Adrenal gland (tissue), 12 donors: ENCODE measurements around the gene USP50. TPM values are rescaled to one million over a fixed set of nuclear protein-coding genes. Genes with fewer than 3 reads are reported as not detected.
"Not testable (repeated sequence)": the region's sequence is repeated elsewhere in the genome, so short reads cannot be mapped to it uniquely, and the experiment has no call there.

Experiments
- DNase-seq, 7 donors: peaks; one replicate each; pipeline ENCODE4 v3.0.0-alpha.2; 2019 to 2020
- H3K27ac ChIP-seq, 5 donors: fragments of 200-600 bp; sonication (generic) in 4 of 5; 1 replicate in 3 of 5; 2 replicates in 2 of 5; pipeline versions ENCODE4 v1.5.1 to v1.8.0; 2016 to 2020; ENCODE audit warnings: mild to moderate bottlenecking in 1 of 5
- H3K27me3 ChIP-seq: fragments of 200-600 bp; 2 replicates; pipeline ENCODE4 v1.8.0; 2021
- H3K36me3 ChIP-seq, 2 donors: fragments of 200-600 bp; replicated peaks in 1 of 2; 1 replicate in 1 of 2; 2 replicates in 1 of 2; pipeline versions ENCODE4 v1.5.1 to v1.8.0; 2018 to 2022
- H3K4me1 ChIP-seq, 2 donors: fragments of 200-600 bp; replicated peaks in 1 of 2; 1 replicate in 1 of 2; 2 replicates in 1 of 2; pipeline versions ENCODE4 v1.5.1 to v1.8.0; 2018 to 2021
- H3K4me3 ChIP-seq, 4 donors: fragments of 200-600 bp; sonication (generic) in 3 of 4; one replicate each; pipeline ENCODE4 v1.5.1; 2016 to 2018
- H3K9me3 ChIP-seq, 3 donors: fragments of 200-600 bp; sonication (generic) in 1 of 3; replicated peaks in 1 of 3; 1 replicate in 2 of 3; 2 replicates in 1 of 3; pipeline versions ENCODE4 v1.5.1 to v1.8.0; 2016 to 2021
- POLR2A ChIP-seq, 2 donors: fragments of 450-650 bp; IDR thresholded peaks; one replicate each; pipeline ENCODE4 v1.6.1; 2017; ENCODE audit warnings: antibody characterized with exemption in 2 of 2, mild to moderate bottlenecking in 2 of 2, moderate library complexity in 1 of 2
- WGBS, 4 donors: extraction: QIAGEN DNeasy Blood & Tissue Kit in 2 of 4; methylation state at CpG; one replicate each; pipeline versions ENCODE4 v1.1.5 to v1.1.7; 2013 to 2017; 5-methylcytosine and 5-hydroxymethylcytosine counted together
- intact Hi-C, 2 donors: fragments of 100-400 bp; cut with DNase I; formaldehyde crosslinking; loops; one replicate each; pipeline versions ENCODE4 v1.14.1 to v1.15.0; 2022 to 2023
- polyA plus RNA-seq, 3 donors: library from polyadenylated mRNA; stranded (reverse); fragments of 200-250 nt in 2 of 3; fragments of 350-450 nt in 1 of 3; fragmentation: Illumina TruSeq in 1 of 3; extraction: RNeasy Lipid Tissue Mini Kit (QIAGEN cat#74804) in 1 of 3; gene quantifications; one replicate each; pipeline ENCODE4 v1.2.3, GENCODE V29; 2013 to 2014
- total RNA-seq, 9 donors: library from RNA; depleted of rRNA in 4 of 9; stranded (reverse); fragments of >200 nt in 4 of 9; fragments of 120-200 nt in 1 of 9; fragmentation: NEBNext Ultra II Directional in 1 of 9; extraction: Animal tissue kit (Norgen Biotek cat#: 25700) in 1 of 9; gene quantifications; one replicate each; pipeline versions ENCODE4 v1.1.0 to v1.2.4, GENCODE V29; 2013 to 2023
- TF ChIP-seq, protein P1 (sequence below), 6 experiments: fragments of 450-650 bp in 4 of 6; fragments of 200-600 bp in 2 of 6; sonication (generic) in 1 of 6; IDR thresholded peaks; 1 replicate in 5 of 6; 2 replicates in 1 of 6; pipeline versions ENCODE4 v1.5.1 to v1.8.0; 2016 to 2021; ENCODE audit warnings: antibody characterized with exemption in 6 of 6, mild to moderate bottlenecking in 2 of 6, moderate library complexity in 1 of 6
- donor health status: healthy with polysubstance abuse.
- donor health status: Bipolar disorder and iron deficiency.
- donor health status: DM: yes; HTN: yes; CAD: no.
- donor health status: DM: no; HTN: no; CAD: no.
- donor health status: DM: no; HTN: no; CAD: no.
- donor health status: DM: yes; HTN: yes; CAD: no.

USP50 gene
- total and polyA plus RNA-seq, 12 donors = 0.49 to 0.55 TPM; not detected in 10

DNA sequence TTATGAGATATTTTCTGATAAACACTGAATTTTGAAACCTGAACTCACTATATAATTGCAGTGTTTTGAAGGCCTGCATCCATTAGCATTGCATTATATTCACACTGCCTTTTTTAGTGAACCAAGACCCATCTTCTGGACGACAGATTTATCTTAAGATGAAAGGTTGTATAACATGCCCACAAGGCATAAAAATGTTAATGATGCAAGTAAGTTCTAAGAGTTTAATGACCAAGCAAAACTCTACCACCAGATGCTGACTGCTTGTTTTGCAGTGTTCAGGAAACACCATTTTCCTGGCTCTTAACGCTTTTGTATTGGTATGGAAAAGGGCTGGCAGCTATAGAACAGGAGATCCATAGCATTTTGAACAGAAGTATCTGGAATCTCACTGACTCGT lies 46.1 kb downstream of the USP50 start:
- Histone ChIP-seq H3K4me1 (no peaks in the 10 kb centered on the region), H3K27me3 (no peaks in the 10 kb centered on the region), H3K9me3 (no peaks in the 10 kb centered on the region), H3K36me3 (peaks cover 0 to 61% of the 10 kb centered on the region in 2 donors), H3K27ac (no peak overlapping the region), H3K4me3 (no peak overlapping the region)
- intact Hi-C loops = no loop called here
- DNase-seq = no peak
- TF ChIP-seq POLR2A (IDR thresholded peaks at IDR 0.05) = no peak
- TF ChIP-seq, protein P1, sequence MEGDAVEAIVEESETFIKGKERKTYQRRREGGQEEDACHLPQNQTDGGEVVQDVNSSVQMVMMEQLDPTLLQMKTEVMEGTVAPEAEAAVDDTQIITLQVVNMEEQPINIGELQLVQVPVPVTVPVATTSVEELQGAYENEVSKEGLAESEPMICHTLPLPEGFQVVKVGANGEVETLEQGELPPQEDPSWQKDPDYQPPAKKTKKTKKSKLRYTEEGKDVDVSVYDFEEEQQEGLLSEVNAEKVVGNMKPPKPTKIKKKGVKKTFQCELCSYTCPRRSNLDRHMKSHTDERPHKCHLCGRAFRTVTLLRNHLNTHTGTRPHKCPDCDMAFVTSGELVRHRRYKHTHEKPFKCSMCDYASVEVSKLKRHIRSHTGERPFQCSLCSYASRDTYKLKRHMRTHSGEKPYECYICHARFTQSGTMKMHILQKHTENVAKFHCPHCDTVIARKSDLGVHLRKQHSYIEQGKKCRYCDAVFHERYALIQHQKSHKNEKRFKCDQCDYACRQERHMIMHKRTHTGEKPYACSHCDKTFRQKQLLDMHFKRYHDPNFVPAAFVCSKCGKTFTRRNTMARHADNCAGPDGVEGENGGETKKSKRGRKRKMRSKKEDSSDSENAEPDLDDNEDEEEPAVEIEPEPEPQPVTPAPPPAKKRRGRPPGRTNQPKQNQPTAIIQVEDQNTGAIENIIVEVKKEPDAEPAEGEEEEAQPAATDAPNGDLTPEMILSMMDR (IDR thresholded peaks at IDR 0.05) = no peak
- WGBS, 4 donors = 68 to 81% (median 72%) methylated on average over 3 of the region's 3 CpGs

DNA sequence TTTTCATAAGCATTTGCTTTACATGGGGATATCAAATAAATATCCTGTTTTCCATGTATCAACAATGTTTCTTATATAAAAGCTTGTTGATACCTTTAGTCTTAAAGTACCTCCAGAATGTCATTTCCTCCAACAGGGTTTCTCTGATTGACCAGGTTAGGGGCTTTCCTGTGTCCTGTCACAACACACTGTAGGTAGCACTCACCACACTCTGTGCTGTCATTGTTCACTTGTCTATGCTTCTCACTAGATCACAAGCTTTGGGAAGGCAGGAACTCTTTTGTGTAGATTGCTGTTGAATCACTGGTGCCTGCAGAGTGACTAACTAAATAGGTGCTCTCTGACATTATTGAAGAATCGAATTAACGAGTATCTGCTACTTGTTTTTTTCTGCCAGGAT lies 49.8 kb downstream of the USP50 start:
- TF ChIP-seq, protein P1 (IDR thresholded peaks at IDR 0.05) = no peak
- Histone ChIP-seq H3K4me1 (no peaks in the 10 kb centered on the region), H3K27ac (no peak overlapping the region), H3K9me3 (no peaks in the 10 kb centered on the region), H3K36me3 (peaks cover 0 to 81% of the 10 kb centered on the region in 2 donors), H3K4me3 (no peak overlapping the region), H3K27me3 (no peaks in the 10 kb centered on the region)
- 90 to 95% (median 93%) methylated on average over 2 of the region's 2 CpGs for WGBS, 4 donors
- intact Hi-C loops = no loop called here
- no peak for DNase-seq

DNA sequence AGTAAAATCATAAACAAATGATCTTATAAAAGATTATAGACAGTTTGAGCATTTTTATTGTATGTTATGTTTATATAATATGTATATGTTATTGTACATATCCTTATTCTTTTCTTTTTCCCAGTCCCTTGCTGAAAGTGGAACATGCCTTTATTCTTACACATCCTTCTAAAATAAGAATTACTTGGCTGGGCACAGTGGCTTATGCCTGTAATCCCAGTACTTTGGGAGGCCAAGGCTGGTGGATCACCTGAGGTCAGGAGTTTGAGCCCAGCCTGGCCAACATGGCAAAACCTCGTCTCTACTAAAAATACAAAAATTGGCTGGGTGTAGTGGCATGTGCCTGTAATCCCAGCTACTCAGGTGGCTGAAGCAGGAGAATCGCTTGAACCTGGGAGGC lies 51.9 kb downstream of the USP50 start:
- H3K36me3 ChIP-seq = peaks cover 0 to 89% of the 10 kb centered on the region in 2 donors
- WGBS, 4 donors = 76 to 86% (median 81%) methylated on average over 2 of the region's 2 CpGs
- intact Hi-C loops = not testable (repeated sequence)

DNA sequence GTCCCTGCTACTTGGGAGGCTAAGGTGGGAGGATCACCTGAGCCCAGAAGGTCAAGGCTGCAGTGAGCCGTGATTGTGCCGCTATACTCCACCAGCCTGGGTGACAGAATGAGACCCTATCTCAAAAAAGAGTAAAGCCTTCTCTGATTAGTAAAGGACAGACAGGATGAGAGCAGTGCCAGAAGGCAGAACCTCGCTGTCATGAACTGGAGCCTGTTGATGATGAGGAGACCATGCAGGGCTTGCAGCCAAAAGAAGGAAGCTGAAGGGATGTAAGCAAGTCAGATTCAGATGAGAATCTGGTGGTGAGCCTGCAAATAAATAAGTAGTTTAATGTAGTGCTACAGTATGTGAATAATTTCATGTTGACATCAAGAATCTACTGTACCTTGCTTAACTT lies 52.8 kb downstream of the USP50 start:
- no peaks in the 10 kb centered on the region for H3K27me3 ChIP-seq
- intact Hi-C loops = no loop called here
- H3K27ac ChIP-seq = no peak overlapping the region
- H3K36me3 ChIP-seq = peaks cover 0 to 88% of the 10 kb centered on the region in 2 donors
- 84 to 94% (median 89%) methylated on average over 3 of the region's 3 CpGs for WGBS, 4 donors
- no peaks in the 10 kb centered on the region for H3K4me1 ChIP-seq
- H3K9me3 ChIP-seq = no peaks in the 10 kb centered on the region
- TF ChIP-seq, protein P1 (IDR thresholded peaks at IDR 0.05) = no peak
- TF ChIP-seq POLR2A (IDR thresholded peaks at IDR 0.05) = no peak
- H3K4me3 ChIP-seq = no peak overlapping the region
- no peak for DNase-seq

More for the DNA sequence above, 51.9 kb downstream of the USP50 start:
- H3K9me3 ChIP-seq, H3K4me3 ChIP-seq, DNase-seq, H3K27me3 ChIP-seq, H3K27ac ChIP-seq, H3K4me1 ChIP-seq: not testable (repeated sequence)

DNA sequence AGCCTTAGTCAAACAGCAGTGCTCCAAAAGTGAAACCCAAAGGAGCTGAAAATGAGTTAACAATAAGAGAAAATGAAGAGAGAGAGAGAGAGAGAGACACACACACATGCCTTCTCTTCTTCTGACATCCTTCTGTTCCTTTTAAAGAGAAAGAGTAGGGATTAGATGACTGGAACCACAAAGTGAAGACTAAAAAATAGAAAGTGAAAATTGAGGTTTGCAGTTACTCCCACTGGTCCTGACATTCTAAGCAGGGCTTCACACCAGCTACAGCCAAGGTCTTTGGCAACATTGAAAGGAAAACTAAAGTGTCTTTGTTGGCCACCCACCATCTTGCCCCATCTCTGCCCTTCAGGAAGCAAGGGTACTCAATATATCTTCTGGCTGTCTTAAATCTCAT lies 59.2 kb downstream of the USP50 start:
- no peak for DNase-seq
- Histone ChIP-seq H3K4me1 (no peaks in the 10 kb centered on the region), H3K4me3 (no peak overlapping the region), H3K27me3 (no peaks in the 10 kb centered on the region), H3K9me3 (no peaks in the 10 kb centered on the region), H3K27ac (no peak overlapping the region), H3K36me3 (peaks cover 0 to 42% of the 10 kb centered on the region in 2 donors)
- TF ChIP-seq POLR2A (IDR thresholded peaks at IDR 0.05) = no peak
- TF ChIP-seq, protein P1 (IDR thresholded peaks at IDR 0.05) = no peak
- intact Hi-C loops = no loop called here
